Stimulated activated naive CD4-positive, alpha-beta T cell (primary cell): Measurements from ENCODE around the gene SPAG16.
"Not testable (repeated sequence)": the region's sequence is repeated elsewhere in the genome, so short reads cannot be mapped to it uniquely, and the experiment has no call there.

Source experiments
- DNase-seq, 6 experiments: peaks; one replicate each; lab custom pipeline; 2025; lab: John Stamatoyannopoulos, UW

Gene SPAG16

GRCh38 chr2:213408426-213409070 is 124.3 kb downstream of the SPAG16 start:
- not testable (repeated sequence) for DNase-seq

GRCh38 chr2:213410687-213411086 is 126.4 kb downstream of the SPAG16 start:
- not testable (repeated sequence) for DNase-seq

- DNase-seq: no peak
Measured at GRCh38 chr2:213411582-213412289, 127.5 kb downstream of the SPAG16 start.

- no peak for DNase-seq
Measured at GRCh38 chr2:213415093-213415492, 130.8 kb downstream of the SPAG16 start.

- no peak for DNase-seq
Measured at GRCh38 chr2:213416832-213417231, 132.6 kb downstream of the SPAG16 start.

GRCh38 chr2:213419980-213420379 is 135.7 kb downstream of the SPAG16 start:
- DNase-seq: no peak

GRCh38 chr2:213420828-213421385 is 136.6 kb downstream of the SPAG16 start:
- DNase-seq: no peak

GRCh38 chr2:213422211-213422610 is 137.9 kb downstream of the SPAG16 start:
- DNase-seq: no peak

GRCh38 chr2:213425618-213426017 is 141.4 kb downstream of the SPAG16 start:
- no peak for DNase-seq

- no peak for DNase-seq
Measured at GRCh38 chr2:213429516-213429915, 145.3 kb downstream of the SPAG16 start.

- no peak for DNase-seq
Measured at GRCh38 chr2:213443921-213444320, 159.7 kb downstream of the SPAG16 start.

- no peak for DNase-seq
Measured at GRCh38 chr2:213451542-213452239, 167.4 kb downstream of the SPAG16 start.

- DNase-seq: no peak
Measured at GRCh38 chr2:213455316-213456008, 171.2 kb downstream of the SPAG16 start.

- no peak for DNase-seq
Measured at GRCh38 chr2:213475433-213475832, 191.2 kb downstream of the SPAG16 start.

GRCh38 chr2:213476641-213477040 is 192.4 kb downstream of the SPAG16 start:
- DNase-seq: no peak

- no peak for DNase-seq
Measured at GRCh38 chr2:213490087-213490486, 205.8 kb downstream of the SPAG16 start.

- DNase-seq: no peak
Measured at GRCh38 chr2:213491376-213491775, 207.1 kb downstream of the SPAG16 start.

GRCh38 chr2:213496226-213496625 is 212.0 kb downstream of the SPAG16 start:
- DNase-seq: no peak

GRCh38 chr2:213500881-213501280 is 216.6 kb downstream of the SPAG16 start:
- no peak for DNase-seq

GRCh38 chr2:213524164-213524563 is 239.9 kb downstream of the SPAG16 start:
- DNase-seq: no peak

GRCh38 chr2:213537579-213537978 is 253.3 kb downstream of the SPAG16 start:
- DNase-seq: no peak

- DNase-seq: no peak
Measured at GRCh38 chr2:213544940-213545339, 260.7 kb downstream of the SPAG16 start.
